Astrocyte (in vitro differentiated cells and primary cell): ENCODE results near the gene C16orf54. TPM values are rescaled to one million over a fixed set of nuclear protein-coding genes. Genes with fewer than 3 reads are reported as not detected.

Experiments
- DNase-seq: peaks from one replicate; pipeline ENCODE4 v3.0.0-alpha.2; 2010; ENCODE audit warnings: low read depth
- FAIRE-seq: peaks from 2 replicates; lab custom pipeline; 2011; peaks lifted over from hg19 to GRCh38; lab: Jason Lieb, UNC
- H2AFZ ChIP-seq: 2 replicates; pipeline ENCODE4 v1.6.0; 2012; ENCODE audit warnings: low read depth, low read length, inconsistent platforms
- H3K27ac ChIP-seq: 2 replicates; pipeline ENCODE4 v1.5.1; 2011; ENCODE audit warnings: low read depth, low read length, inconsistent platforms
- H3K27me3 ChIP-seq: 2 replicates; pipeline ENCODE4 v1.6.0; 2011; ENCODE audit warnings: low read length, inconsistent platforms; ENCODE audit not compliant: insufficient read depth
- H3K36me3 ChIP-seq: 2 replicates; pipeline ENCODE4 v1.5.1; 2011; ENCODE audit warnings: low read length, inconsistent platforms; ENCODE audit not compliant: insufficient read depth
- H3K4me1 ChIP-seq: 2 replicates; pipeline ENCODE4 v1.5.1; 2011; ENCODE audit warnings: low read length, inconsistent platforms; ENCODE audit not compliant: insufficient read depth
- H3K4me2 ChIP-seq: 2 replicates; pipeline ENCODE4 v1.6.0; 2012; ENCODE audit warnings: low read length, inconsistent platforms
- H3K4me3 ChIP-seq: 2 replicates; pipeline ENCODE4 v1.5.1; 2011; ENCODE audit warnings: low read depth, mild to moderate bottlenecking, low read length, inconsistent platforms; ENCODE audit not compliant: insufficient read depth
- H3K79me2 ChIP-seq: 2 replicates; pipeline ENCODE4 v1.6.0; 2012; ENCODE audit warnings: mild to moderate bottlenecking, low read length, inconsistent platforms; ENCODE audit not compliant: insufficient read depth
- H3K9ac ChIP-seq: 2 replicates; pipeline ENCODE4 v1.6.0; 2012; ENCODE audit warnings: mild to moderate bottlenecking, low read length, inconsistent platforms
- H3K9me3 ChIP-seq: 2 replicates; pipeline ENCODE4 v1.5.1; 2012; ENCODE audit warnings: low read depth, mild to moderate bottlenecking, low read length, inconsistent platforms; ENCODE audit not compliant: insufficient read depth
- H4K20me1 ChIP-seq: 2 replicates; pipeline ENCODE4 v1.6.0; 2012; ENCODE audit warnings: low read length, inconsistent platforms; ENCODE audit not compliant: insufficient read depth
- H3K27ac Mint-ChIP-seq: one replicate; pipeline ENCODE4 v1.8.0; 2021; ENCODE audit warnings: mild to moderate bottlenecking, mixed read lengths; ENCODE audit not compliant: unreplicated experiment
- H3K27me3 Mint-ChIP-seq: one replicate; pipeline ENCODE4 v1.8.0; 2021; ENCODE audit warnings: low read depth, mixed read lengths; ENCODE audit not compliant: unreplicated experiment
- H3K36me3 Mint-ChIP-seq: one replicate; pipeline ENCODE4 v1.8.0; 2021; ENCODE audit warnings: low read depth, mixed read lengths; ENCODE audit not compliant: unreplicated experiment
- H3K4me1 Mint-ChIP-seq: one replicate; pipeline ENCODE4 v1.8.0; 2021; ENCODE audit warnings: low read depth, mixed read lengths; ENCODE audit not compliant: unreplicated experiment
- H3K4me3 Mint-ChIP-seq: one replicate; pipeline ENCODE4 v1.8.0; 2021; ENCODE audit warnings: mild to moderate bottlenecking, moderate library complexity, mixed read lengths; ENCODE audit not compliant: unreplicated experiment
- H3K9me3 Mint-ChIP-seq: one replicate; pipeline ENCODE4 v1.8.0; 2021; ENCODE audit warnings: mild to moderate bottlenecking, mixed read lengths; ENCODE audit not compliant: unreplicated experiment
- EZH2 ChIP-seq: IDR thresholded peaks from 2 replicates; pipeline ENCODE4 v1.6.1; 2012; ENCODE audit warnings: mild to moderate bottlenecking, low read length, inconsistent platforms; ENCODE audit not compliant: insufficient read depth
- total RNA-seq: library from RNA; stranded (reverse); gene quantifications from 2 replicates; pipeline ENCODE4 v1.2.1, GENCODE V29; 2021
- TF ChIP-seq, protein P1 (sequence below): IDR thresholded peaks from 2 replicates; pipeline ENCODE4 v1.5.1; 2011; ENCODE audit warnings: low read depth, mild to moderate bottlenecking, inconsistent platforms, low read length, moderate library complexity; ENCODE audit not compliant: insufficient read depth

Gene C16orf54
- total RNA-seq, 1 donor from 2014 or later, result not detected

DNA sequence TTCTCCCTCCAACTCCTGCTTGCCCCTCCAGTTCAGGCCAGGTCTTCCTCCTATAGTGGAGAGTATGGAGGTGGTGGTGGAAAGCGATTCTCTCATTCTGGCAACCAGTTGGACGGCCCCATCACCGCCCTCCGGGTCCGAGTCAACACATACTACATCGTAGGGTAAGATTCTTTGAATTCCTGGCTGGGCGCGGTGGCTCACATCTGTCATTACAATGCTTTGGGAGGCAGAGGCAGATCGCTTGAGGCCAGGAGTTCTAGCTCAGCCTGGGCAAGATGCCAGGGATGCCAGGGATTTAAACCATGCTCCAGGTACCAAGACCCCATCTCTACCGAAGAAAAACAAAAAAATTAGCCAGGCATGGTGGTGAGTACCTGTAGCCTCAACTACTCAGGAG, 33.7 kb upstream of the C16orf54 start:
- Mint-ChIP-seq H3K4me1 (no peaks in the 10 kb centered on the region), H3K36me3 (no peaks in the 10 kb centered on the region), H3K27ac (no peak overlapping the region), H3K9me3 (peaks cover 4% of the 10 kb centered on the region), H3K27me3 (peaks cover 41% of the 10 kb centered on the region), H3K4me3 (no peak overlapping the region)
- no peak for TF ChIP-seq EZH2
- TF ChIP-seq, protein P1, sequence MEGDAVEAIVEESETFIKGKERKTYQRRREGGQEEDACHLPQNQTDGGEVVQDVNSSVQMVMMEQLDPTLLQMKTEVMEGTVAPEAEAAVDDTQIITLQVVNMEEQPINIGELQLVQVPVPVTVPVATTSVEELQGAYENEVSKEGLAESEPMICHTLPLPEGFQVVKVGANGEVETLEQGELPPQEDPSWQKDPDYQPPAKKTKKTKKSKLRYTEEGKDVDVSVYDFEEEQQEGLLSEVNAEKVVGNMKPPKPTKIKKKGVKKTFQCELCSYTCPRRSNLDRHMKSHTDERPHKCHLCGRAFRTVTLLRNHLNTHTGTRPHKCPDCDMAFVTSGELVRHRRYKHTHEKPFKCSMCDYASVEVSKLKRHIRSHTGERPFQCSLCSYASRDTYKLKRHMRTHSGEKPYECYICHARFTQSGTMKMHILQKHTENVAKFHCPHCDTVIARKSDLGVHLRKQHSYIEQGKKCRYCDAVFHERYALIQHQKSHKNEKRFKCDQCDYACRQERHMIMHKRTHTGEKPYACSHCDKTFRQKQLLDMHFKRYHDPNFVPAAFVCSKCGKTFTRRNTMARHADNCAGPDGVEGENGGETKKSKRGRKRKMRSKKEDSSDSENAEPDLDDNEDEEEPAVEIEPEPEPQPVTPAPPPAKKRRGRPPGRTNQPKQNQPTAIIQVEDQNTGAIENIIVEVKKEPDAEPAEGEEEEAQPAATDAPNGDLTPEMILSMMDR, result no peak
- Histone ChIP-seq H2AFZ (no peak overlapping the region), H3K27me3 (peaks cover 21% of the 10 kb centered on the region), H3K9ac (no peak overlapping the region), H3K4me1 (peaks cover 5% of the 10 kb centered on the region), H3K4me2 (no peak overlapping the region), H3K27ac (no peak overlapping the region), H3K9me3 (no peaks in the 10 kb centered on the region), H4K20me1 (no peaks in the 10 kb centered on the region), H3K79me2 (no peaks in the 10 kb centered on the region), H3K4me3 (no peak overlapping the region), H3K36me3 (no peaks in the 10 kb centered on the region)
- FAIRE-seq (no peak), DNase-seq (no peak)

DNA sequence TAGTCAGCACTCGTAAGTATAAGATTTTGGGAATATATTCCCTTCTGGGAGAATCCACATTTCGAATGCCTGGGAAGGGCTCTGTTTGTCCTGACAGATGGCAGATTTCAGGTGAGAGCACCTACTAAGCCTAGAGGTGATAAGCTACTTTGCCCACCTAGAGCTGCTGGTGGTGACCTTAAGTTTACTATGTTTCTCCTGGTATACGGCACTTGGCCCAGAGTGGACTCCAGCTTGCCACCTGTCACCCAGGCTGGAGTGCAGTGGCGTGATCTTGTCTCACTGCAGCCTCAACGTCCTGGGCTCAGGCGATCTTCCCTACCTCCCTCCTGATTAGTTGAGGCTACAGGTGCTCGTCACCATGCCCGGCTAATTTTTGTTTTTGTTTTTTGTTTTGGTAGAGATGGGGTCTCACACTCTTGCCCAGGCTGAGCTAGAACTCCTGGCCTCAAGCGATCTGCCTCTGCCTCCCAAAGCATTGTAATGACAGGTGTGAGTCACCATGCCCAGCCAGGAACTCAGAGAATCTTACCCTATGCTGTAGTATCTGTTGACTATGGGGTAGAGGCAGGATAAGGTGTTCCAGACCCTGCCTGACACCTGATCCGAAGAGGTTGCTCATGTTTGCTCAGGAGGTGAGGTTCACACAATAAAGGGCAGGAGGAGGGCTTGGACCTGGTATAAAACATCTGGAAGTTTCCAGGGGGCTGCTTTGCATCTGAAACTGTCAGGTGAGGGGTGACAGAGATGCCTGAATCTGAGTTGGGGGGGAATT, 32.0 kb upstream of the C16orf54 start, which contains the start of gene ZG16:
Gene ZG16 (plus strand): TSS at position 681 of the 775 bp plus-strand sequence. CDS start 1,011 bp downstream, outside the sequence.
- Mint-ChIP-seq H3K9me3 (peaks cover 4% of the 10 kb centered on the region), H3K4me1 (no peaks in the 10 kb centered on the region), H3K27me3 (peaks cover 44% of the 10 kb centered on the region), H3K4me3 (no peak within 1 kb of the TSS), H3K27ac (no peak within 1 kb of the TSS), H3K36me3 (no peaks in the 10 kb centered on the region)
- H3K27ac ChIP-seq, result no peak within 1 kb of the TSS
- no peak within 1 kb of the TSS for H3K9ac ChIP-seq
- H2AFZ ChIP-seq, result no peak within 1 kb of the TSS
- FAIRE-seq (no peak), DNase-seq (no peak)
- no peaks in the 10 kb centered on the region for H4K20me1 ChIP-seq
- H3K9me3 ChIP-seq, result no peaks in the 10 kb centered on the region
- H3K36me3 ChIP-seq, result no peaks in the 10 kb centered on the region
- H3K4me2 ChIP-seq, result no peak within 1 kb of the TSS
- H3K4me3 ChIP-seq, result no peak within 1 kb of the TSS
- peaks cover 5% of the 10 kb centered on the region for H3K4me1 ChIP-seq
- H3K79me2 ChIP-seq, result no peaks in the 10 kb centered on the region
- peaks cover 21% of the 10 kb centered on the region for H3K27me3 ChIP-seq
- TF ChIP-seq, protein P1, result no peak
- no peak for TF ChIP-seq EZH2
